ENCODE results near the gene SHCBP1.
"Not testable (repeated sequence)": the region's sequence is repeated elsewhere in the genome, so short reads cannot be mapped to it uniquely, and the experiment has no call there.

SHCBP1 gene

GRCh38 chr16:46621006-46621933, at the start of gene SHCBP1:
TSS of gene SHCBP1 (minus strand) at chr16:46621379. CDS start at chr16:46621359, 20 bp downstream.
- DNase-seq: peak; percentile 68

- DNase-seq: no peak
Observed at GRCh38 chr16:46662123-46662522, 40.9 kb upstream of the SHCBP1 start.

DNA sequence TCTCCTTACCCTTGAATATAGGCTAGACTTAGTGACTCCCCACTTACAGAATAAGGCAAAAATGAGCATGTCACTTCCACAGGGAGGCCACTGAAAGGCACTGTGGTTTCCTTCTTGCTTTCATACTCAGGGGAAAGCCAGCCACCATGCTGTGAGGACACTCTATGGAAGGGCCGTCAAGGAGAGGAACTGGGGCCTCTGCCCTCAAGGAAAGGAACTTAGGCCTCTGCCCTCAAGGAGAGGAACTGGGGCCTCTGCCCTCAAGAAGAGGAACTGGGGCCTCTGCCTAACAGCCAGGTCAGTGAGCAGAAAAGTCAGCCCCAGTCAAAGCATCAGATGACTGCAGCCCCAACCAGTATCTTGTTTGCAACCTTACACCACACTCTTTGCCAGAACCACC, 37.7 kb upstream of the SHCBP1 start:
- DNase-seq: no peak

DNA sequence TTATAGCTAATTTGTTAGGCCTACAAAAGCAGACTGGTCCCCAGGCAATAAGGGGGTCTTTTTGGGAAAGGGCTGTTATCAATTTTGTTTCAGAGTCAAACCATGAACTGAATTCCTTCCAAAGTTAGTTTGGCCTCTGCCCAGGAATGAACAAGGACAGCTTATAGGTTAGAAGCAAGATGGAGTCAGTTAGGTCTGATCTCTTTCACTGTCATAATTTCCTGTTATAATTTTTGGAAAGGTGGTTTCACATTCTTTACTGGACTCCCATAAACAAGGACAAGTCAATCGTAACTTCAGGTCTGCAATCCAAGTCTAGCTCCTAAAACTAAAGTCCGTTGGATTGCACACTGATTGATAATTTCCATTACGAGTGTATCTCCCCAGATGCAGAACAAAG, 30.1 kb upstream of the SHCBP1 start:
- no peak for DNase-seq

- DNase-seq: no peak
Observed at GRCh38 chr16:46650254-46650623, 29.1 kb upstream of the SHCBP1 start.

DNA sequence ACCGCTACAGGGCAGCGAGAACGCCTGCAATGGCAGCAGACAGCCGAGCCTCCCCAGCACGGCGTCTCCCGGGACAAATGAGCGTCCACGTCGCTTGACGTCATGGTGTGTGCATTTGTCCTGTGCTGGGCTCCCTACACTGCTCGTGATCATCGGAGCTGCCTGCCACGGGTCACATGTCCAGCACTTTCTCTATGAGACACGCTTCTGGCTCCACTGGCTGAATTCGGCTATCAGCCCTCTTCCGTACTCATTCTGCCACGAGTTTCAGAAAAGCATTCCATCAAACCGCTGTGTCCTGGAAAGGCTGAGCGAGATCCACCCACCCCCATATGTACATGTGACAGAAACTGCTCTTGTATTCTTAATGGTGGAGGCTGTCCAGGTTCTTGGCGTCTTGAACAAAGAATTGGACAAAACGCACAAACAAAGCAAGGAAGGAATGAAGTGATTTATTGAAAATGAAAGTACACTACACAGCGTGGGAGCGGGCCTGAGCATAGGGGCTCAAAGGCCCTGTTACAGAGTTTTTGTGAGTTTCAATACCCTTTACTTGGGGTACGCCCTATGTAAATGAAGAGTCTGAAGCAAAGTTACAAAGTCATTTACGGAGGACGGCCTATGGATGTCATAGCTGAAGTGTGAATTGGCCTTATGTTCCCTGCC, 28.5 kb upstream of the SHCBP1 start:
- no peak for DNase-seq

DNA sequence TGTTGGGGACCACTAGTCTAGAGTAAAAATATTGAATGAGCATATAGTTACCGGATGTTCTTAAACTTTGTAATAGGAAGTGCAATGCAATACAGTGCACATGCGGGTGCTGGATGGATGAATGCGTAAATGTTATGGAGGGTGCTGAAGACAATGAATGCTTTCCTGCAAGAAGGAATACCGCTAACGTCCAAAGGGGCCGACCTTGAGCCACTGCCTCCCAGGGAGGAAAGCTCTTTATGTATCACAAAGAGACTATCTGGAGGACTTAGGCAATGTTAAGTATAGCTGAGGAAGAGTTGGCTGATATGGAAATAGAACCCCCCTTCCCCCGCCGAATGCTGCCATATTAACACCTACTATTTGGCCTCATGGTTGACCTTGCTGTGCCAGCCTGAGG, 27.5 kb upstream of the SHCBP1 start:
- no peak for DNase-seq

DNA sequence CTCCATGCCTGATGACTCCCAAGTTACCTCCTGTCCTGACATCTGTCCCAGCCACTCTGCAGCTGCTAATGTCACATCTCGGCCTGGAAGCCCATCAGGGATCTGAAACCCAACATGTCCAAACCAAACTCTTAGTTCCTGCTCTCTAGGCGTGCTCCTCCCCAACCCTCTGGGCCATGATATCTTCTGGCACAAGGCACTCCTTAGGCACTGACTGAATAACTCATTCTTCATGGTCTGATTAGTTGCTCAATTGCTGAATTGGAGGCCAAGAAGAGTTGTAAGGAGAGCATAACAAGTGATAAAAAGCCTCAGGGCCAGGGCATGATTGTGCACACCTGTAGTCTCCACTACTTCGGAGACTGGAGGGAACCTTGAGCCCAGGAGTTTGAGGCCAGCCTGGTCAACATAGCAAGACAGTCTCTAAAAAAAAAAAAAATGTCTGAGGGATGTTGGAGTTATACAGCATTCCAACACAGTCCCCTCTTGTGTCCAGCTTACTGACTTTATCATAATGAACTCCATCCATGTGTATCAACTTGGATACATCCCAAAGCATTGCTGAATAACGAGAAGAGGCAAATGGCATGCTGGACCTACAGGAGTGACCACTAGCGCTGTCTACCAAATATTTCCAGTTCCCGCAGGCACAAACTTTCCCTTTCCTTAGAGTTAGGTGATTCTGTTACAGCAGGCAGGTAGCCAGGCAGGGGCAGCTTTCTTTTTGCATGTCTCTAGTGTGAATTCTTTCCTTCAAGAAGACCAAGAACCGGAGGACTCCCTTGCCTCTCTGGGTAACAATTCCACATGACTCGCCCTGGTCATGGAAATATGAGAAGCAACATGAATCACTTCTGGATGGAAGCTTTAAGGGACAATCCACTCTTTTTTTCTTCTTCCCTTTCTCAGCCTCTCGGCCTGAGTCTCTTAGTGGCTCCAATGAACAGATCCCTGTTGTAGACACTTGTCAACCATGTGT, 18.1 kb upstream of the SHCBP1 start:
- no peak for DNase-seq

DNA sequence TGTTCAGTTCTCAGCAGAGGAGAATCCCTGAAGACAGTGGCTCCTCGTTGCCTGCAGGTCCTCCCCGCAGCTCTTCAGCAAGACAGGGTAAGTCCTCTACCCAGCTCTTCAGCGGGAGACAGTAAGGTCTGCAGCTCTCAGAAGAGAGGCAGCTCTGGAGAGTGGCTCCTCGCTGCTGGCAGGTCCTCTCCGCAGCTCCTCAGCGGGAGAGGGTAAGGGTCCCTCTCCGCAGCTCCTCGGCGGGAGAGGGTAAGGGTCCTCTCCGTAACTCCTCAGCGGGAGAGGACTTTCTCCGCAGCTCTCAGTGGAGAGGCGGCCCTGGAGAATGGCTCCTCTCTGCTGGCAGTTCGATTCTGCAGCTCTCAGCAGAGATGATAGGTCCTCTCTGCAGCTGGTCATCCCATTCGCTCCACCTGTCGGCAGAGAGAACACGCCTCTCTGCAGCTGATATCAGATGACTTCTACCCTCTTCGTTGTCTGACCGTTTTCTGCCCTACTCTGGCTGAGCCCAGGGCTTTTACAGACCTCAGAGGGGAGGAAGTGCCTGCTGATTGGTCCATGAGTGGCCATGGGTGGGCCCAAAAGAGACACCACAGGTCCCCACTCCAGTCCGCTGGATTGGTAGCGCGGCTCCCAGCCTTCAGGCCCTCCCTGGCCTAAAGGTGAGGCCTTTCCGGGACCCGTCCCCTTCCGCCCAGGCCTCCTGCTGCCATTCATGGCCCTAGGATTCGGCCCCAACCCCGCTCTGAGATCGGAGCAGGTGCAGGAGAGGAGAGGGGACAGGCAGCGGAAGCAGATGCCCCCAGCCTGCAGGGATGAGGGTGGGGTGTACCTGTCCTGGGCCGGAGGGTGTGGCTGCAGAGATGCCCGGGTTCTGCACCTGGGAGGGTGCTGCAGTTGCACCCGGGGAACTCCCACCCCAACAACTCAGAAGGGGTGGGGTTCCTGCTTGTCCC, 11.9 kb upstream of the SHCBP1 start:
- DNase-seq: no peak

- DNase-seq: no peak
Observed at GRCh38 chr16:46629331-46630219, 8.4 kb upstream of the SHCBP1 start.

DNA sequence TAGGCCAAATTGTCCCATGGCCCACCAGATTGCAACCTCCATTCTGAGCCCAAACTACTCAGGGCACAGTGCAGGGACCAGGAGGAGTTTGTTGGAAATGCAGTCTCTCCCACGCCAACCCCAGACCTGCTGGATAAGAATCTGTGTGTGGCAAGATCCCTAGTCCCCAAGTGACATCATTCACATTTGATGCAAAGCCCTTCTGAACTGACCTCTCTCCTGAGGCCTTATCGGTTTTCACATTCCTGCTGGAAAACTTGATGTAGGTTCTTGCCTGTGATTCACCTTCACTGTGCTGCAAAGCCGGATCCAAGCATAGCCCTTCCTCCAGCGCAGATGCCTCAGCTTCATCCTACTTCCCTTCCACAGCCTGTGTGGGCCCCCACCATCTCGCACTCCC, 6.6 kb upstream of the SHCBP1 start:
- no peak for DNase-seq

DNA sequence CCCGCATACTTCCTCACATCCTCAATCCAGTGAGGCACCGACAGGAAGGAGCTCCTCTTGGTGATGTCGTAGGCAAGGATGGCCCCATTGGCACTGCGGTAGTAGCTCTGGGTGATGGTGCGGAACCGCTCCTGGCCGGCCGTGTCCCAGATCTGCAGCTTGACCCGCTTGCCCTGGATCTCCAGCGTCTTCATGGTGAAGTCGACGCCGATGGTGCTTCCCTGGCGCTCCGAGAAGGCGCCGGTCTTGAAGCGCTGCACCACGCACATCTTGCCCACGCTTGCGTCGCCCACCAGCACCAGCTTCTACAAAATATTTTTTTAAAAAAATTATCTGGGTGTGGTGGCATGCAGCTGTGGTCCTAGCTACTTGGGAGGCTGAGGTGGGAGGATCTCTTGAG, 5.5 kb upstream of the SHCBP1 start:
- not testable (repeated sequence) for DNase-seq

DNA sequence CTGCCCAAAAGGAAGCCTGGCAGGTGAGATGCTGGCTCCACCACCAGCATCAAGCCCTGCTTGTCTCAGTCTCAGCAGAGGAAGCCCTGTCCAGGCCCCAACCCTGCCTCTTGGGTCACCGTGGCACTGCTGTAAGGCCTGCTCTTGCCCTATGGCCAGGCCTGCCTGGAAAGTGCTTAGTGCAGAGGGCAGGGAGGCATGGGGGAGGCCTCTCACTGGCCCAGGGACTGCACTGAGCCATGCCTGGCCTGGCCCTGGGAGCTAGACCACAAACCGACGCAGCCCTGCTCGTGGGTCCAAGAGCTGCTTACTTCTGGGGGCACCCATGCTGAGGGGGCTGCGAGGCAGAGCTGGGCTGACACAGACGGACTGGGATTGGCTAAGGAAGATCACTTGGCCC, 3.7 kb upstream of the SHCBP1 start:
- not testable (repeated sequence) for DNase-seq

DNA sequence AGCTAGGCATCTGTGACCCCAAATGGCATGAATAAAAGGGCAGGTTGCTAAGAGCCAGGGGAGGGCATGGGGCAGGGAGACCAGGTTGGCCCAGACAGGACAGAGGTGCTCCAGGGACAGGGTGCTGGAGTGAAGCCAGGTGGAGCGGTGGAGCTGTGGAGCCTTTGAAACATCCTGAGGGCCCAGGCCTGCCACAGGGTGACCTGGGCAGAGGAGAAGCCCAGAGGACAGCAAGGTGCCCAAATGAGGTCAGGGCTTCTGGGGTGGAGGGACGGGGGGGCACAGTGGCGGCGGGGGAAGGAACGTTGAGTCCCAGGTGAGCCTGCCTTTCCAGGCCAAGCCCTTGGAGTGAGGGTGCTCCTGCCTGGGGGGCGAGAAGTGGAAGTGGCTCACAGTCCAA, 2.5 kb upstream of the SHCBP1 start:
- DNase-seq: not testable (repeated sequence)

DNA sequence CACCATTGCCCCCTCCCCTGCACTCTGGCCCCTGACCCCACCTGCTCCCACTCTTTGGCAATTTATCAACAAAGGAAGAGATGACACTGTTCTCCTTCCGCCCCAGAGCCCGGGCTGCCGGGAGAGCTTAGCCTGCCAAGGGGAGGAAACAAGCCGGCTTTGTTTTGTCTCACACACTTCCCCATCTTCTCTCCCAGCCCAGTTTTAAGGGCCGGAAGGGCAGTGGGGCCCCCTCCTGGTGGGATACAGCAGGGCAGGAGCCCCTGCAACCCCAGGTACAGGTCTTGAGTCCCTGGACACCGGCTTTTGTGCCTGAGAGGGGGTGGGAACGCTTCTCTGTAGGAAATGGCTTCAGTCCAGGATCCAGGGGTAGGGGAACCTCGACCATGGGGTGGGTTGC, 2.1 kb upstream of the SHCBP1 start:
- not testable (repeated sequence) for DNase-seq

DNA sequence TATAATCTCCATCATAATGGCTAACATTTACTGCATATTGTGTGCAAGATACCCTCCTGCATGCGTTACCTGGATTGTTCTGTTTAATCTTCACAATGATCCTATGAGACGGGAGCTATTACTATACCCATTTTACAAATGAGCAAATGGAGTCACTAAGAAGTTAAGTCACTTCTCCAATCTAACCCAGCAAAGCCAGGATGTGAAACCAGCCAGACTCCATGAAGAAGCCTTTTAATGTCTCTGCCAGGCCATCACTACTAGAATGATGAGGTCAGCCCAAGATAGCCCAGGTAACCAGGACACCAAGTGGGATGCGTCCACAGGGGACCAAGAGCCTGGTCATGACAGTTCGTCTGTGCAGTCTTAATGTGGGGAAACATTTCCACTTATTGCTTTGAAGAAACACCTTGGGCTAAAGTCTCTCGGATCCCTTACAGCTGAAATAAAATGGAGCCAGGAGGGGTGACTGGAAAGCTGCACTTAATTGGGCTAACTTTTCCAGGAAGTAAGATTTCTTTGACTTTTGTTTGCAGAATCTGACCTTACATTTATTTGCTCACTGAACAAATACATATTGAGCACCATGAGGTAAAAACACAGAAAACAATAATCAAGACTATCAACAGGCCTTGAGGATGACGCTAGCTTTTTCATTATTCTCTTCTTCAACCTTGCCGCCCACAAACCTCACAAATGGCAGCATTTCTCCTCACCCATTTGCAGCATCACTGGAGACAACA, 926 bp upstream of the SHCBP1 start:
- DNase-seq: no peak

DNA sequence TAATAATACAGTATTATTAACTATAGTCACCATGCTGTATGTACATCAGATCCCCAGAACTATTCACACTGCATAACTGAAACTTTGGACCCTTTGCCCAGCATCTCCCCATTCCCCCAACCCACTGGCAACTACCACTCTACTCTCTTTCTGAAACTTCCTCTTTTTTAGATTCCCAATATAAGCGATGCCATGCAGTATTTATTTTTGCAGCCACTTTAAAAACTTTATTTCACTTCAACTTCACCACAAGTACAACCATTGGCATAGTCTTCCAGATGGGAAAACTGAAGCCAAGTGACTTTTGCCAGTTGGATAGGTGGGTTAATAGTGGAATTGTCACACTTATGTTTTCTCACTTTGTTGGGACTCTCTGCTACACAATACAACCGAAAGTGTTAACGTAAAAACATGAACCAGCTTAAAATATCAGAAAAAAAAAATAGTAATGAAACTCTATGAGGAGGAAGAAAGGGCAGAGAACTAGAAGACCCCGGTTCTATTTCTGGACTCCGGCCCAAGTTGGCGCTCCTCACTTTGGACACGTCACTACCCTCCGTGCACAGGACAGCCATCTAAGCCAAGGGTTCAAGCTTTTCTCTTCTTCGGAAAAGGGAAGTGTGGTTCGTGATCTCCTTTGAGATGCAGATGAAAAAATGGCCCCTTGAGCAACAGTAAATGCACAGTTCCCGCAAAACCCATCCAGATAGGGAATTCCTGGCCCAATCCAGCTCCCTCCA, 743 bp downstream of the SHCBP1 start:
- DNase-seq: no peak

DNA sequence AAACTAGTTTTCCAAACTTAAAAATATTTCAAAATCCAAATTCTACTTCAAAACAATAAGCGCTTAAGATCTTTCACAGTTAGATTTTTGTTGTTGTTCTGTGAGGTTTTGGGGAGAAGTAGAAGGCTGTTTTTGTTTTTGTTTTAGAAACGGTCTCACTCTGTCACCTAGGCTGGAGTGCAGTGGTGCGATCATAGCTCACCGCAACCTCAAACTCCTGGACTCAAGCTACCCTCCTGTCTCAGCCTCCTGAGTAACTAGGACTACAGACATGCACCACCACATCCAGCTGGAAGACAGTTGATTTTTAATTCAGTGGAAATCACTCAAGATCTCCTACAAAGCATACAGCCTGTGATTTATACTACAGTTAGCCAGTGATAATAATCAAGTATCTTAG, 2.7 kb downstream of the SHCBP1 start:
- DNase-seq: no peak

- DNase-seq: no peak
Observed at GRCh38 chr16:46614006-46614405, 7.2 kb downstream of the SHCBP1 start.

Data from CD4-positive, alpha-beta T cell treated with Interleukin-17A for 4 hours (primary cell).